ENCODE data around the gene RPS4Y2. TPM values are rescaled to one million over a fixed set of nuclear protein-coding genes. Genes with fewer than 3 reads are reported as not detected.

RPS4Y2 gene
- total RNA-seq, 2 experiments from 2014 or later = 0.35 TPM; not detected in 1

DNA sequence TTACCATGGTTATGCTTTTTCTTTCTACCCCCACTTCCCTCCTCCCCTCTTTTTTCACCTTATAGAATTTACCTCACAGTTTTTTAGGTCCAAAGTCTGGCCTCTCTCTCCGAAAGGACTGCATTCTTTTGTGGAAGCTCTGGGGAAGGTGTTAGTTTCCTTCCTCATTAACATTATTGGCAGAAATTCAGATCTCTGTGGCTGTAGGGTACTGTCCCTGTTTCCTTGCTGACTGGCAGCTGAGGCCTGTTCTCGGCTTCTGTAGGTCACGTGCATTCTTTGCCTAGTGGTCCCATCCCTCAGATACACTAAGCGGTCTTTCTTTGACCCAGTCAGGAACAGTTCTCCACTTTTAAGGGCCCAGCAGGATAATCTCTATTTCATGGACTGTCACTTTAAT is 25.5 kb downstream of the RPS4Y2 start:
- H3K4me1 Mint-ChIP-seq = peaks cover 70% of the 10 kb centered on the region
- no peak overlapping the region for H3K4me3 Mint-ChIP-seq
- ChIA-PET POLR2A (no interaction called here), CTCF (no interaction called here)
- peak overlapping the region; percentile 36 for H3K27ac Mint-ChIP-seq
- no peaks in the 10 kb centered on the region for H3K27me3 Mint-ChIP-seq
- peaks cover 18% of the 10 kb centered on the region for H3K36me3 Mint-ChIP-seq (ENCODE audit: low read depth)
- peaks cover 2% of the 10 kb centered on the region for H3K9me3 Mint-ChIP-seq
- no peak for DNase-seq

GRCh38 chrY:20784965-20785364 is 29.1 kb downstream of the RPS4Y2 start:
- Mint-ChIP-seq H3K27me3 (no peaks in the 10 kb centered on the region), H3K4me1 (peaks cover 76% of the 10 kb centered on the region), H3K9me3 (peaks cover 4% of the 10 kb centered on the region), H3K27ac (peak overlapping the region; percentile 85), H3K4me3 (peak overlapping the region; percentile 27), H3K36me3 (ENCODE audit: low read depth) (peaks cover 15% of the 10 kb centered on the region)
- POLR2A ChIA-PET = no interaction called here
- CTCF ChIA-PET = no interaction called here
- no peak for DNase-seq

DNA sequence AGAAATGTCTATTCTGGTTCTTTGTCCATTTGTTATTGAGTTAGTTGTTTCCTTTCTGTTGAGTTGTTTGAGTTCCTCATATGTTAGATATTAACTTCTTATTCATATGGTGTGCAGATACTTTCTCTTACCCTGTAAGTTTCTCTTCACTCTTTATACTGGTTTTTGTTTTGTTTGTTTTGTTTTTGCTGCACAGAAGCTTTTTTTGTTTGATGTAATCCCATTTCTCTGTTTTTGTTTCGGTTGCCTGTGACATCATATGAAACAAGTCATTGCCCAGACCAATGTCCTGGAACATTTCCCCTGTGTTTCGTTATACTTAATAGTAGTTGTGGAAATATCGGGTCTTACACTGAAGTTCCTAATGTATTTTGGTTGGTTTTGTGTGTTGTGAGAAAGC is 31.2 kb downstream of the RPS4Y2 start:
- Mint-ChIP-seq H3K36me3 (ENCODE audit: low read depth) (peaks cover 15% of the 10 kb centered on the region), H3K27ac (peak overlapping the region; percentile 62), H3K4me3 (no peak overlapping the region), H3K9me3 (peaks cover 7% of the 10 kb centered on the region), H3K27me3 (no peaks in the 10 kb centered on the region), H3K4me1 (peaks cover 56% of the 10 kb centered on the region)
- CTCF ChIA-PET = no interaction called here
- no peak for DNase-seq
- POLR2A ChIA-PET = no interaction called here

DNA sequence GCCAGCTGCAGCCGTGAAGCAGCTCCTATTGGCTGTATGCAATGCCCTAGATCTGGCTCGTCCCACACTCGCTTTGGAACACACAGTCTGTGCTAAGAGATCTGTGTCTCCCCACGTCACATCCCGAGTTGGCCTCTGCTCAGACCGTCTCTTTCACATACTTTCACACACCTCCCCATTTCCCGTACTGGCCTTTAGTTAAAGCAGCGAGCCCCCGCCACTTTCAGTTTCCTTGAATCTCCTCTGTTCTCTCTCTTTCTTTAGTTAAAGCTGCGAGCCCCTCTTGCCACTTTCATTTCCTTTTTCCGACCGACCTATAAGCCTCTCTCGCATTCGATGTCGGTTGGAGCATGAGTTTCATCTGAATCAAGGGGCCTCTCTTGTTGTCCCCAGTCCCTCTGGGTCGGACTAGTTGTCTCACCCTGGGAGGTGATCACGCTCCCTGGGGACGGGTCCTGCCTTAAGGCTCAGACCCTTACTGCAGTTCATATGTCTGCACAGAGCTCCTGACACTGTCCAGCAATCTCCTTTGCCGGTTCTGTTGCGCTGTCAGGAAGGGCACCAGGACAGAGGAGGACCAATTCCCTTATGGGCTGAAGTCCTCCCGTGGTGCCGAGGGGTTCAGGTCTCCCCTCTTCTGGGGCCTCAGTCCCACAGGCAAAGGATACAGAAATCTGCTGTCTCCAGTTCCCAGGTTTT is 42.6 kb downstream of the RPS4Y2 start:
- DNase-seq = no peak

DNA sequence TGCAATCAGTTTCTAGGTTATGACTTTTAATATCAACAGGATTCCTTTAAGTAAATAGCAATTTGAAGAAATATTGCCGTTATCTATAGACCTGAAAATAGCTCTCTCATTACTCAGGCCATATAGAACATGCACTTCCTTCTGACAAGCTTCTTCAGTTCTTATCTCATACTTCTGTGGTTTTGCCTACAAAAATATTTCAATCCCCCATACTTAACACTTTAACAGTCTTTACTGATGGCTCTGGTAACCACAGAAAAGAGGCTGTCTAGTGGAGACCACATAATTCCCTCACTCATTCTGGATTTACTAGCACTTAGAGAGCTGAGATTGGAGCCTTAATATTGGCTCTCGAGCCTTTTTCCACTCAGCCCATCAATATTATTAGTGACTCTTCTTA is 46.8 kb downstream of the RPS4Y2 start:
- Mint-ChIP-seq H3K4me1 (peaks cover 25% of the 10 kb centered on the region), H3K9me3 (peaks cover 8% of the 10 kb centered on the region), H3K27me3 (no peaks in the 10 kb centered on the region), H3K36me3 (ENCODE audit: low read depth) (peaks cover 5% of the 10 kb centered on the region), H3K4me3 (no peak overlapping the region), H3K27ac (no peak overlapping the region)
- ChIA-PET CTCF (no interaction called here), POLR2A (no interaction called here)
- no peak for DNase-seq

More for the DNA sequence above, 42.6 kb downstream of the RPS4Y2 start:
- CTCF ChIA-PET = no interaction called here
- Mint-ChIP-seq H3K27ac (peak overlapping the region; percentile 83), H3K9me3 (peaks cover 14% of the 10 kb centered on the region), H3K4me3 (peak overlapping the region; percentile 56), H3K4me1 (peaks cover 13% of the 10 kb centered on the region), H3K27me3 (no peaks in the 10 kb centered on the region), H3K36me3 (ENCODE audit: low read depth) (peaks cover 9% of the 10 kb centered on the region)
- POLR2A ChIA-PET = no interaction called here

- no peak for DNase-seq
- no peak overlapping the region for H3K4me3 Mint-ChIP-seq
- ChIA-PET POLR2A (no interaction called here), CTCF (no interaction called here)
- H3K27ac Mint-ChIP-seq = no peak overlapping the region
- peaks cover 20% of the 10 kb centered on the region for H3K4me1 Mint-ChIP-seq
- H3K9me3 Mint-ChIP-seq = peaks cover 8% of the 10 kb centered on the region
- H3K36me3 Mint-ChIP-seq (ENCODE audit: low read depth) = peaks cover 4% of the 10 kb centered on the region
- no peaks in the 10 kb centered on the region for H3K27me3 Mint-ChIP-seq
Observed at GRCh38 chrY:20806243-20806642, 50.3 kb downstream of the RPS4Y2 start.

GRCh38 chrY:20813459-20813858 is 57.6 kb downstream of the RPS4Y2 start:
- POLR2A ChIA-PET = no interaction called here
- Mint-ChIP-seq H3K36me3 (ENCODE audit: low read depth) (peaks cover 12% of the 10 kb centered on the region), H3K9me3 (peaks cover 5% of the 10 kb centered on the region), H3K4me1 (peaks cover 31% of the 10 kb centered on the region), H3K27me3 (no peaks in the 10 kb centered on the region), H3K4me3 (no peak overlapping the region), H3K27ac (peak overlapping the region; percentile 85)
- DNase-seq = peak; percentile 31
- CTCF ChIA-PET = no interaction called here

DNA sequence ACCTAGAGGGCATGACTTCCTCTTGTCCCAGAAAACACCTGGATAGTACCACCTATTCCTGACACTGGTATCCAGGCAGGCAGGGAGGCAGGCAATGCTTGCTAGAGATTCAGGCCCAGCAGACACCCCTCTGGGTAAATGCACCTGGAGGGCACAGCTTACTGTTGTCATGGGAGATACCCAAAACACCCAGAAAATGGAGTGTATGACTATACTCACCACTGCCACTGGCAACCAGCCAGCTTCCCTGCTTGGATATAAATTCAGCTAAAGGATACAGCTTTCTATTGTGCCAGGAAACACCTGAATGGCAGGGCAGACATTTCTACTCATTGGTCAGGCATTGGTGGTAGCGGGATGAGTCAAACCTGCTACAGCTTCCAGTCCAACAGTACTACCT is 58.9 kb downstream of the RPS4Y2 start:
- Mint-ChIP-seq H3K27me3 (no peaks in the 10 kb centered on the region), H3K36me3 (ENCODE audit: low read depth) (peaks cover 12% of the 10 kb centered on the region), H3K4me3 (no peak overlapping the region), H3K27ac (peak overlapping the region; percentile 13), H3K4me1 (peaks cover 31% of the 10 kb centered on the region), H3K9me3 (peaks cover 5% of the 10 kb centered on the region)
- CTCF ChIA-PET = no interaction called here
- DNase-seq = no peak
- POLR2A ChIA-PET = no interaction called here

DNA sequence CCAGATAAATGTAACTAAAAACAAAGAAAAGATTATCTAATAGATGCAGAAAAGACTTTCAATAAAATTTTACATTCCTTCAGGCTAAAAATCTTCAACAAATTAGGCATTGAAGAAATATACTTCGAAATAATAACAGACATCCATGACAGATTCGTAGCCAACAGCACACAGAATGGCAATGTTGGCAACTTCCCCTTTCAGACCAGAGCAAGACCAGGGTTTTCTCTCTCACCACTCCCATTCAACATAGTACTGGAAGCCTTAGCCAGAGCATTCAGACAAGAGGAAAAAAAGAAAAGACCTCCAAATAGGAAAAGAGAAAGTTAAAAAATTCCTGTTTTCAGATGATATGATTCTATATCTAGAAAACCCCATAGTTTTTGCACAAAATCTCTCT is 61.2 kb downstream of the RPS4Y2 start:
- Mint-ChIP-seq H3K4me1 (peaks cover 31% of the 10 kb centered on the region), H3K36me3 (ENCODE audit: low read depth) (peaks cover 12% of the 10 kb centered on the region), H3K4me3 (no peak overlapping the region), H3K27ac (no peak overlapping the region), H3K9me3 (peaks cover 9% of the 10 kb centered on the region), H3K27me3 (no peaks in the 10 kb centered on the region)
- POLR2A ChIA-PET = no interaction called here
- no peak for DNase-seq
- CTCF ChIA-PET = no interaction called here

Other genes with a start within 250 kb of the RPS4Y2 start
- gene EIF1AY, start 180.3 kb upstream of the RPS4Y2 start, total RNA-seq = 10 to 100 TPM; 68.8 to 71.4 TPM

Measured in activated CD4-positive, alpha-beta T cell treated with anti-CD3 and anti-CD28 coated beads, Interleukin-2, amount 10 ng/mL, durations not matched to agents 7 days and 5 days (primary cell).